GM19463 (cell line): ENCODE results near the gene PPP2R2C.

Source experiments
- ATAC-seq: cut with Tn5 transposase; IDR thresholded peaks from one replicate; pipeline ENCODE4 v1.9.1; 2021; ENCODE audit warnings: mild to moderate bottlenecking, moderate library complexity; ENCODE audit not compliant: unreplicated experiment

Gene PPP2R2C

DNA sequence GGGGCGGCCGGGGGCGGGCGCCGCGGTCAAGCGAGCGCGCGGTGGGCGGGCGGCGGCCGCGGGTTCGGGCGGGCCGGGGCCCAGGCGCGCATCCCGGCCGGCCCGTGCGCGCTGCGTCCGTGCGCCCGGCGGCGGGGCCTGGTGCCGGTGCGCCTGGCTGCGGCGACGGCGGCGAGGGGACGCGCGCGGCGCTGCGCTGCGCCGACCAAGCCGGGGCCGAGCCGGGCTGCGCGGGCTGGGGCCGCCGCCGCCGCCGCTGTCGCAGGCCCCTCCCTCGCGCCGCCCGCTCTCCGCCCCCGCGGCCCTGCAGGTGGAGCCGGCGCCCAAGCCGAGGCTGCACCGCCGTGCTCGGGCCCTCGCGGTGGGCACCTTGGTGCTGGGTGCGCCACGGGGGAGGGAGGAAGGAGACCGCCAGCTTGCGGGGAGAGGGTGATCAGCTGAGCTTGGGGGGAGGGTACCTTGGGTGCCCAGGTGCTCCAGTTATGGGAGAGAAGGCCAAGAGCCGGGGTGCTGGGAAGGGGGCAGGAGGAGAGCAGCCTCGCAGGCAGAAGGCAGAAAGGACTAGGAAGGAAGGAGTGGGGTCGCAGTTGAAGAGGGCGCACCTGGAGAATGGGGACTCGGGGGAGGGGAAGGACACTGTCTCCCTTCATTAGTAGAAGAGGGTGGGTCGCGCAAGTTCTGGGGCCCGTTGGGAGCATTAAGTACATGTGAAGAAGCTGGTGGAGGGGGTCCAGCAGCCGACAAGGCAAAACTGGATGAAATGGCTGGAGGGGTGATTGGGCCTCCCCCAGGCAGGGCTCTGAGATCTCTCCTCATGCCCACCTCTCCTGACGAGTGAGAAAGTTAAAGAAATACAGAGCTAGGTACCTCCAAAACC, at the start of gene PPP2R2C:
Gene PPP2R2C, minus strand, starts transcription at position 228 of the 877 bp plus-strand sequence. CDS start 385 bp downstream, outside the sequence.
- ATAC-seq = no peak

DNA sequence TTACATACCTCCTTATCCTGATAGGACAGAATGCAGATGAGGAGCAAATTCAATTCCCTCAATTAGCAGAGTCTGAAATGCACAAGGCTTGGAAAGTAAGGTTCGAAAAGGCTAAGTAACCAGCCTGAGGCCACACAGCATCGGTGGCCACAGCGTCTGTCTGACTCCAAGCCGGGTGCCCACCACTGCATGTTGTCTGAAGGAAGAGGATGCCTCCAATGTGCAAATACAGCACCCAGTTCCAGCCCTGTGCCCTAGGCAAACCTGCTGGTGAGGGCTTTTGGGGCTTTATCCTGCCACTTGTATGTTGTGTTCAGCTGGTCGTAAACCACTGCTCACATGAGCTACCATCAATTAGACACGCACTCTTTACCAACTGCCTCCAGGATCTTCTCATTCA, 48.6 kb upstream of the PPP2R2C start:
- ATAC-seq = no peak

DNA sequence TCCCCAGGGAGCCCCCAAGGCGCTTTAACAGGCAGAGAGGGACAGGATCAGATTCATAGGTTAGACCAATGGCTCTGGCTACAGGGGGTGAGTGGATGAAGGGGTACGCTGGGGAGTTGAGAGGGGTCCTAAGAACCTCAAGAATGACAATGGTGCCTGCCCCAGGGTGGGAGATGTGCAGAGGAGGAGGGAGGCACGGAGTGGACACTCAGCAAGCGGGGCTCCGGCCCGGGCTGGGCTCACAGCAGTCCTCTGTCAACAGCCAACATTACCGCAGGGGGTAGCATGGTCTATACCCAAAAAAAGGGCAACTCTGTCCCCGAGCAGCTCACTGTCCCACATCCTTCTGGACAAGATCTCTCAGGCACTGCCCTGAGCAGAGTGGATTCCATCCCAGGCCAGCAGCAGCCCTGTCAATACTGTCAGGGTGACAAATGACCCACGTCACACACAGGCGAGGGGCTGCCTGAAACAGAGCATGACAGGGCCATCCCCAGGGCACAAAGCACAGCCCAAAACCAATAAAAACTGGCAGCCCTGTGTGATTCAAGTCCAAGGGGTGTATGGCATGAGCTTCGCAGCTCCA, 47.7 kb upstream of the PPP2R2C start:
- no peak for ATAC-seq

DNA sequence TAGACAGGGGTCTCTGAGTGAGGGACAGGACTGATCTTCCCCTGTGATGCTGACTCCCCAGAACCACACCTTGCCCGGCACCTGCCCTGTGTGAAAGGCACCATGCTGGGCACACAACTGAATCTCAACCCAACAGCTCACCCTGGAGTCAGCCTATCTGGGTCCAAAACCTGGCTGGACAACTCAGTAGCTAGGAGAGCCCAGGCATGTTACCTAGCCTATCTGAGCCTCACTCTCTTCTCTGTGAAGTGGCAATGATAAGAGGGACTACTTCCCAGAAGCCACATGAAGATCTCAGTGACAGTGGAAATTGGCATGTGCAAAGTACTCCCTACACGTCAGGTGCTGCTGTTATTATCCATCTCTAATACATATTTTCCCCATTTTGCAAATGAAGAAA, 44.8 kb upstream of the PPP2R2C start:
- no peak for ATAC-seq

DNA sequence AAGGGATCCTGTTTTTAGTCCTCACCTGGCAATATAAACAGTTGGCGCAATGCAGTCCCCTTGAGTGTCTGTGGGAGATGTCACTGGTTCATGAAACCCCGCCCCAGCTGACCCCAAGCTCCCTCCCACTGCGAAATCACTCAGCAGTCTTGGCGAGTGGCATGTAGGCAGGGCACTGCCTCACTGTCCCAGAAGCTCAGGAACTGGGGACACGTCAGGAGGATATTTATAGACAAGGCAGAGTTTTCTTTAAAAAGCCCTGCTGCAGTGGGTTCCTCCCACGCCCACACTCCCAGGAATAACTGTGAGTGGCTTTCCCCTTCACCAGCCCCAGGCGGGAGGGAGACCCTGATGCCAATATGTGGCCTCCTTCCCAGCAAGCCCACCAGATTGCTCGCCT, 44.3 kb upstream of the PPP2R2C start:
- no peak for ATAC-seq

DNA sequence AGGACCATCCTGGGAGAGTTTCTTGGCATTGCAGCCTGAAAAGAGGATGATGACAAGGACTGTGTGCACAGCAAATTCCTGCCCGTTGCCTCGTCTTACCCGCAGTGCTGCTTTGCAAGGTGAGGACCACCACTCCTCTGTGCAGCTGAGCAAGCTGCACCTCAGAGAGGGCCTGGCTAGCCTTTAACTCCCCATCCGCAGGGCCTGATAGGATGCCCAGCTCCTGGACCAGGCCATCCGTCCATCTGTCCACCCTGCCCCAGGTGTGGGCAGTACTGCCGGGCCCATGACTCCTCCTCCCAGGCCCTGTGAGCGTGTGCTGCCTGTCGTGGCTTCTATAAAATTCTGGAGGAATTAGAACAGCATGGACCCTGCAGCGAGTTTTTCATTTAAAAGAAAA, 43.9 kb upstream of the PPP2R2C start:
- no peak for ATAC-seq

DNA sequence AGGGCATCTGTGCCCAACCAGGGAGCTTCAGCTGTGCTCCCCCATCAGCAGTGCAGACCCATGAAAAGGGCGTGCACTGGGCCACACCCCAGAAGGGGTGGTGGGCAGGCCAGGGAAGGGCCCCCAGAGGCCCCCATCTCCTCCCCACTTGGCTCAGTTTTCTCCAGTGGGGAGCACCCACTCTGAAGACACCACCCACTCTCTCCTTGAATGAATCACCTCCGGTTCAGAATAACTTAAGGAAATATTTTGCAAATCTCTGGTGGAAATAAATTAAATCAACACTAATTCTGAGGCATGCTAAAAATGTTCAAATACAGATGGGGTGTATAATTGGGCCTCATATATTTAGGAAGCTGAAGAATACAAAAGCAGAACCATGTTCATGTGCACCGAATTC, 41.3 kb upstream of the PPP2R2C start:
- no peak for ATAC-seq

DNA sequence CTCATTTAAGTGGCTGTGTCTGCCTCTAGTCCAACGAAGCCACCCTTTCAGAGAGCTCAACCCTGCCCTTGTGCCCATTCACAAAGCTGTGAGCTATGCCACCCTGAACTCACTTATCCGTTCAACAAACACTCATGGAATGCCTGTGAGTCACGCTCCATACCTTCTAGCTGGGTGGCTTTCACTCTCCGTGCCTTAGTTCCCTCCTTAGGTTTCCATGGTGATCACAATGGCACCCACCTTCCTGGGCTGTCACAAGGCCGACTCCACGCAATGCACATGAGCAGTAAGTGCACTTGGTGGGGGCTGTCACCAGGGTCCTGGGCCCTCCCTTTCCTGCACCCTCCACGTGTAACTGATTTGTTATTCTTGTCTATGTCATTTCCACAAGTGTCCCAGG, 37.2 kb upstream of the PPP2R2C start:
- no peak for ATAC-seq

DNA sequence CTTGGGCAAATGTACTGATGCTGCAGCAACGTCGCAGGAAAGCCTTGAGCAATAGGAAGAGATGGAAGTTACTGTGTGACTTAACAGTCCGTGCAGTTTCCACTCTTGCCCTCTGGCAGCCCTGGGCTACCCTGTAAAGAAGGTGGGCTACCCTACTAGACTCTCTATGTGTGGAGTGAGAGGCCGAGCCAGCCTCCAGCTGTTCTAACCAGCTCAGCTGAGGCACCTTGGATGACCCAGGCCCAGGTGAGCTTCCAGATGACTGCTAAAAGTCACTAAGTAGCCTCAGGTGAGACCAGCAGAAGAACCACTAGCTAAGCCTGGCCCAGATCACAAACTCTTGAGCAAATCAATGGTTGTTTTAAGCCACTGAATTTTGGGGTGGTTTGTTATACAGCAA, 34.9 kb upstream of the PPP2R2C start:
- no peak for ATAC-seq

DNA sequence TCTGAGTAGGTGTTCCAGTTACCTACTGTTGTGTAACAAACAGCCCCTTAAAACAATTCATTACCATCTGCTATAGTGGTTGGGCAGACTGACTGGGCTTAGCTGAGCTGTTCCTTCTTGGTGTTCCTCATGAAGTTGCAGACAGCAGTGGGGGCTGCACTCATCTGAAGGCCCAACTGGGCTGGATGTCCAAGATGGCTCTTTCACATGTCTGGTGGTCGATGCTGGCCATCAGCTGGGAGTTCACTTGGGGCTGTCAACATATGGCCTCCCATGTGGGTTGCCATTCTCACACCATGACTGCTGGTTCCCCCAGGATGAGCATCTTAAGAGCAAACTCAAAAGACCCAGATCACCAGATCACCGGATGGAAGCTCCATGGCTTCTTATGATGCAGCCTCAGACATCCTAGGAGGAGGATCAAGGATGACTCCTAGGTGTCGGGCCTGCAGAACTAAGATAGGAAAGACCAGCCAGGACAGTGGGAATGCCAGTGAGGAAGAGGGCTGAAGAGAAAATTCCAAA, 34.3 kb upstream of the PPP2R2C start:
- ATAC-seq = no peak

DNA sequence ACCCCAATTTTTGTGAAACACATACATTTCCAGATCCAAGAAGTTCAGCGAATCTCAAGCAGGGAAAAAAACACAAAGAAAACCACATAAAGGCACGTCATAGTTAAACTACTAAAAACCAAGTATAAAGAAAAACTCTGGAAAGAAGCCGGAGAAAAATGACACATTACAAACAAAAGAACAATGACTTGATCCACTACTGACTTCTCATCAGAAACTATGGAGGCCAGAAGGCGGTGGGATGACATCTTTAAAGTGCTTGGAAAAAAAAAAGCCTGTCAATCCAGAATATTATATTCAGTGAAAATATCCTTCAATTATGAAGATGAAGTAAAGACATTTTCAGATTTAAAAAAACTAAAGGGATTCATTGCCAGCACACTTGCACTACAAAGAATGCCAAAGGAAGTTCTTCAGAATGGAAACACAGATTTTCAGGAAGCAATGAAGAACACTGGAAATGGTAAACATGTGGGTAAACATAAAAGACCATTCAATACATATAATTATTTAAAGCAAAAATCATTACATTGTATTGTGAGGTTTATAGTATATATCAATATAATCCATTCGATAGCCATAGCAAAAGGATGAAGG, 32.6 kb upstream of the PPP2R2C start:
- no peak for ATAC-seq

DNA sequence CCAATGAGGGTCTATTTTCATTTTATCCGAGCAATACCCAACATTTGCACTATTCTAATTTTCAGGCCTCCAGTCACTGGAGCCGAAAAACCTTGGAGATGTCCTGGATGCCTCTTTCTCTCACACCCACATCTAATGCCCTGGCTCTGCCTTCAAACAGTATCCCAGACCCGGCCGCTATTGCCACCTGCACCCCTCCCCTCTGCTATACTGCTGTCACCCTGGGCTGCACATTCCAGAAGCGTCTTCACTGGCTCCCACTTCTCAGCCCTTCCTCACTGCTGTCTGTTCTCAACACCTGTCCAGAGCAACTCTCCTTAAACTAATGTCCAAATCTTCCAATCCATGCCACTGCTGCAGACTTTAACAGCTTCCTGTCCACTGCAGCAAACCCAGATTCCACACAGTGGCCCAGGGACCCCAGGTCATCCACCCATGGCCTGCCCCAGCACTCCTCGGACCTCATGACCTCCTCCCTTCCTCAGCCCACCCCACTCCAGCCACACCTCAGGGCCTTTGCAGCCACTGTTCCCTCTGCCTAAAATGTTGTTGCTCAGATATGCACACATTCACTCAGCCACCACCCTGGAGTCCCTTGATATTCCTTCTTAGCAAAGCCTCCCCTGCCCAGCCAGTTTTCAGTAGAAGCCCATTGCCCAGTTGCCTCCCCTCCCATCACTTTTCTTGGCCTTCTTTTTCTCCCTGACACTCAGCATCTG, 30.5 kb upstream of the PPP2R2C start:
- no peak for ATAC-seq

DNA sequence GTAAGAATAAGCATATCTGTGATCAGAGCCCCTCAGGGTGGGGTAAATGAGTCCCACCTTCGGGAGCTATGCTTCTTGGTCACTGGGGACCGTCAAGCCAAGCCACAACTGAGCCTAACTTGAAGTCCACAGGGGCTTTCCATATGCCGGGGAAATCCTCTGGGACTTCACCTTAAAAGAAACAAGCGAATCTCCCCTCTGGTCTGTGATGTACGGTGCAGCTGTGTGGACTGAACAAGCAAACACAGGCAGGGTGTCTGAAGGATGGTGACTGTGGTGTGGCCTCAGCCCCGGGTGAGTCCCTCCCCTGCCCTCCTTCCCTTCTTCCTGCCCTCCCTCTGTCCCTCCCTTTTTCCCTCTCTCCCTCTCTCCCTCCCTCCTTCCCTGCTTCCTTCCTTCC, 29.7 kb upstream of the PPP2R2C start:
- ATAC-seq = no peak

DNA sequence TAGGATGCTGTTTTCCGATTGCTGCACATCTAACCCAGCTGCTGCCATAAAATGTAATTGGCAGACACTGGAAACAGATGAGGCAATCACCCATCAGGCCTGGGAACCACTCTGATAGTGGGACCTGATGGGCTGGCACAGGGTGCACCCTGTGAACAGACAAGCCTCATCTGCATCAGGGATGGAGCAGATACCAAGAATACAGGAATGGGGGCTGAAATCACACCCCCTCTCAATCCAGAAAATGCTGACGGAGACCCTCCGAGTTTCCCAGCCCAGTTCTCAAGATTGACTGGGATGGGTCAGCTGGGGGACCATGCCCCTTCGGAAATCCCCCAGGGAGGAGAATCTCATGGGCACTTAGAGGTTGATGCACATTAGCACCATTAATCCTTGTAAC, 28.8 kb upstream of the PPP2R2C start:
- ATAC-seq = no peak

DNA sequence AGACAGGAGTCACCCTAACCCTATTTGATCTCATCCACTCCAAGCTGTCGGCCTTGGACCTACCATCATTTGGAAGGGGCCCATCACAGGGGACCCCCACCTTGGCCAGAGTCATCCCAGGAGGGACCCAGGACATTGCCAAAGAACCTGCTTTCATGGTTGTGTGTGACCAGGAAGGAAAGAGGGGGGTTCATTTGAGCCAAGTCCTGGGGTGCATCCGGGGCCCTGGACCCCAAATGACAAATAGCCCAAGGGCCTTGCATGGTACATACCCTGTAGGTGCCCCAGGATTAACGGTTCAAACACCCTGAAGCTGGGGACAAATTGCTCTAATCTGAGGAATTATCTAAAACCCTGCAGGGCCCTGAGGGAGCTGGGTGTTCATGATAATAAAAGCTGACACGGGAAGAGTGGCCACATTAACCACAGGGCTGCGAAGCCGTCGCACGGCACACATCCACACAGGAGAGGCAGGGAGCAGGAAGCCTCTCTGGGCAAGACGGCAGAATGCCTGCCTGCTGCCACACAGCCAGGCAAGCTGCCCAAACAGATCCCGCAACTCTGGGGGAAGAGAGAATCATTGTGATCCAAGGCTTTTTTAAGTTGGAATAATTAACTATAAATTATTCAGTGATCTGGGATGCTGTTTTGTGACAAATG, 28.2 kb upstream of the PPP2R2C start:
- no peak for ATAC-seq

DNA sequence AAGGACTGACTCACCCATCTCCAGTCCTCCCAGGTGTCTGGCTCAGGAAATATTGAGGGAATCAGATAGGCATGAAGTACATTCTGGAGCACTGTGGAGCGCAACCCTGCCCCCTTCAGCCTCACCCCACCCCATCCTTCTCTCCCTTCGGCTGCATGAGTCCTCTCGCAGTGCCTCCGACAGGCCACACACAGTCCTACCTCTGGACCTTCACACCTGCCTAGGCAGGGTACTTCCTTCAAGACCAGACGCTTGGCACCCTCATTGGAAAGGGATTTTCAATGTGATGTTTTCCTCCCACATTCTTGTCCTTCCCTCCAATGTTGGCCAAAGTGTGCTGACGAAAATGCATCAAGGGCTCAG, 26.8 kb upstream of the PPP2R2C start:
- no peak for ATAC-seq

DNA sequence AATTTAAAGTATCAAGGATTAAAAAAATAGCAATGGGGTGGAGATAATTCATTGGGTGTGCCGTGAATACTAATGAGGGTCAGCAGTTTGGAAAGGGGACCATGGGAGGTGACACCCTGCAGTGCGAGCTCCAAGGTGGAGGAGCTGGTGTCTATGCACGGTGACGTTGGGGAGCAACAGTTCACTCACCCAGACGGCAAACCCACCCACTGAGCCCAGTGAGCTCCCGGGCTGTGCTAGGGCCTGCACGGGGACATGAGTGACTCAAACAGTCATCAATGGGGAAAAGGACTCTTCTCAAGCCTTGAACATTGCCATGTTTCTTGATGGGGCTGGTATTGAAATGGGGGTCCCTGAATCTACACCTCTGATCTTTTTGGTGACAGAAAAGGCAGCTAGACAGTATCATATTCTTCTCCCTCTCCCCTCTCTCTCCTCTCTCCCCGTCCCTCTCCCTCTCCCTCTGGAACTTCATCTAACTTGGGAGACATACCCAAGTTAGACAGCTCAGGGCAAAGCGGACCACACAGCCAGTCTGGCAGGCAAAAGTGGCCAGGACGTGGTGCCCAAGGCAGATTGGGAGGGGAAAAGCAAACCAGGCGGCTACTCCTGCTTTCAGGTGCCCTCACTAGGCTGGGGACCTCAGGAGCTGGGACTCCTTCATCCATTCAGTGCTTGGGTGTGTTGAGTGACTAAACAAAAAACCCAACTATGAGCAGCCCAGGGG, 26.3 kb upstream of the PPP2R2C start:
- no peak for ATAC-seq

DNA sequence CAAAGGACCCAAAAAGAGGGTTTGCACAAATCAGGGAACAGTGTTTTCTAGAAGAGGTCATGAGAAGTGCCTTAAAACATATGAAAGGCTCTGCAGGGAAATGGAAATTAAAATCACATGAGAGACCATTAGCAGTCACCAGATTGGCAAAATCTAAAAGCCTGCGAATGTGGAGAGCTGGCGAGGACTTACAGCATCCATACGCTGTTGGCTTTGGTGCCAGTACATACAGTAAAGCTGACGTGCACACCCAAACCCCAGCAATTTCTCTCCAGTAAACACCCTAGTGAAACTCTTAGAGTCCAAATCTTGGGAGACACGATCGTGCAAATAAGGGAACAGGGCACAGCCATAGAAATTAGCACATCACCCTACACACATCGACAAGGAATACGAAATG, 25.4 kb upstream of the PPP2R2C start:
- ATAC-seq = no peak

DNA sequence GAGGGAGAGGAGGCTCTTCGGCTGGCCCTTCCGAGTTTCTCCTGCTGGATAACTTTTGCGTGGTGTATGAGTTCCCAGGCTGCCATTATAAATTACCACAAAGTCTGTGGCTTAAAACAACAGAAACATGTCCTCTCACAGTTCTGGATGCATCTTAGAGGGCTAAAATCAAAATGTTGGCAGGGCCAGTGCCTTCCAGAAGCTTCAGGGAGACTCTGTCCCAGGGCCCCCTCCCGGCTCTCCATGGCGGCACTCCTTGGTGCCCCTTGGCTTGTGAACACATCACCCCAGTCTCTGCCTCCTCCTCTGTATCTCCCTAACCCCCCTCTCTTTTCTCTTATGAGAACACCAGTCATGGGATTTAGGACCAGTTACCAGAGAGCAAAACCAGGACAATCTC, 23.3 kb upstream of the PPP2R2C start:
- no peak for ATAC-seq

DNA sequence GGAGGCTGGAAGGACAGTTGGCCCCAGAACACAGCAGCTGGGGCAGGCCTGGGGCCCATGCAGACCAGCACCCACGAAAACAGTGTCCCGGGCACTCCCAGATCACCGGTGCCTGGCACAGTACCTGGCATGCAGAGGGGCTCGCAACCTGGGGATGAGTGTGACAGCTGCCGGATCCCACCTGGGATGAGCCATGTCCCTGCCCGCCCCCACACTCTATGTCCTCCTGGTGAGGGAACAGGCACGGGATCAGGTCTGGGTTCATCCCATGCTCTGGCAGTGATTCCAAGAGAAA, 22.8 kb upstream of the PPP2R2C start:
- no peak for ATAC-seq
